PC-9 (cell line): Measurements from ENCODE around the gene FAM162A. TPM values are rescaled to one million over a fixed set of nuclear protein-coding genes. Genes with fewer than 3 reads are reported as not detected.
A peak's percentile ranks its signal among the peaks of the same experiment; 100 is the strongest.

Experiments
- Bru-seq: library from RNA; stranded (reverse); fragments of 400-500 nt; gene quantifications from one replicate; lab custom pipeline; 2021; lab: Mats Ljungman, UMichigan
- BruChase-seq, 2 experiments: library from RNA; stranded (reverse); fragments of 400-500 nt; gene quantifications; one replicate each; lab custom pipeline; 2021; lab: Mats Ljungman, UMichigan
- BruUV-seq: library from RNA; stranded (reverse); fragments of 400-500 nt; replicated peaks from 2 replicates; lab custom pipeline; 2021; lab: Mats Ljungman, UMichigan
- CTCF ChIA-PET: fragments of 300-600 bp; sonication (Branson Sonifier 250); formaldehyde crosslinking; loops from one replicate; lab custom pipeline; 2022; ENCODE audit warnings: antibody characterized with exemption; lab: Charles Lee
- POLR2A ChIA-PET: fragments of 300-600 bp; sonication (Branson Sonifier 250); formaldehyde crosslinking; loops from one replicate; lab custom pipeline; 2022; ENCODE audit warnings: antibody characterized with exemption; ENCODE audit not compliant: unreplicated experiment; lab: Charles Lee
- DNase-seq, 2 experiments: peaks; one replicate each; pipeline versions ENCODE4 v3.0.0 to v3.0.0-alpha.2; 2015 to 2022; ENCODE audit warnings: mixed read lengths in 1 of 2
- H2AFZ ChIP-seq: fragments of 200-600 bp; sonication (generic); 2 replicates; pipeline ENCODE4 v1.8.1; 2017; ENCODE audit warnings: antibody characterized with exemption
- H3F3A ChIP-seq: fragments of 200-600 bp; sonication (generic); 2 replicates; pipeline ENCODE4 v1.8.1; 2017; ENCODE audit warnings: antibody characterized with exemption, mild to moderate bottlenecking, low read depth; ENCODE audit not compliant: insufficient read depth
- H3K27ac ChIP-seq: fragments of 200-600 bp; sonication (generic); 2 replicates; pipeline ENCODE4 v1.6.1; 2016; ENCODE audit warnings: mixed run types
- H3K27me3 ChIP-seq: fragments of 200-600 bp; sonication (generic); 2 replicates; pipeline ENCODE4 v1.6.1; 2016; ENCODE audit warnings: low read depth, mixed run types; ENCODE audit not compliant: insufficient read depth
- H3K36me3 ChIP-seq: fragments of 200-600 bp; sonication (generic); 2 replicates; pipeline ENCODE4 v1.6.1; 2016; ENCODE audit warnings: low read depth, mixed run types
- H3K4me1 ChIP-seq: fragments of 200-600 bp; sonication (generic); replicated peaks from 2 replicates; pipeline ENCODE4 v1.6.1; 2016; ENCODE audit warnings: mixed run types; ENCODE audit not compliant: insufficient read depth
- H3K4me2 ChIP-seq: fragments of 200-600 bp; sonication (generic); 2 replicates; pipeline ENCODE4 v1.6.1; 2017; ENCODE audit warnings: mixed run types
- H3K4me3 ChIP-seq: fragments of 200-600 bp; sonication (generic); 2 replicates; pipeline ENCODE4 v1.6.1; 2016; ENCODE audit warnings: mixed run types
- H3K79me2 ChIP-seq: fragments of 200-600 bp; sonication (generic); 2 replicates; pipeline ENCODE4 v1.6.1; 2017; ENCODE audit warnings: low read depth, mixed run types
- H3K9me2 ChIP-seq: fragments of 200-600 bp; sonication (generic); 2 replicates; pipeline ENCODE4 v1.8.1; 2017; ENCODE audit warnings: mild to moderate bottlenecking; ENCODE audit not compliant: insufficient read depth
- H3K9me3 ChIP-seq: fragments of 200-600 bp; sonication (generic); 2 replicates; pipeline ENCODE4 v1.8.1; 2016; ENCODE audit warnings: low read depth; ENCODE audit not compliant: insufficient read depth
- H4K20me1 ChIP-seq: fragments of 200-600 bp; sonication (generic); 2 replicates; pipeline ENCODE4 v1.8.1; 2017; ENCODE audit not compliant: insufficient read depth
- EZH2 ChIP-seq: fragments of 200-600 bp; sonication (generic); IDR thresholded peaks from 2 replicates; pipeline ENCODE4 v1.8.0; 2017; ENCODE audit warnings: antibody characterized with exemption, low read depth
- intact Hi-C: fragments of 100-400 bp; cut with micrococcal nuclease; formaldehyde crosslinking; loops from one replicate; pipeline ENCODE4 v1.10.0; 2022; ENCODE audit not compliant: unreplicated experiment
- long read RNA-seq: library from polyadenylated mRNA; stranded (forward); transcript quantifications from one replicate; pipeline ENCODE4 v2.0.0, GENCODE V29; 2022
- total RNA-seq: library from RNA; stranded (reverse); gene quantifications from 2 replicates; pipeline ENCODE4 v1.2.3, GENCODE V29; 2021
- TF ChIP-seq, protein P1 (sequence below): fragments of 200-600 bp; sonication (generic); conservative IDR thresholded peaks from 2 replicates; pipeline ENCODE4 v1.6.1; 2017; ENCODE audit warnings: mixed run types, antibody characterized with exemption, mild to moderate bottlenecking, moderate library complexity

Gene FAM162A, protein sequence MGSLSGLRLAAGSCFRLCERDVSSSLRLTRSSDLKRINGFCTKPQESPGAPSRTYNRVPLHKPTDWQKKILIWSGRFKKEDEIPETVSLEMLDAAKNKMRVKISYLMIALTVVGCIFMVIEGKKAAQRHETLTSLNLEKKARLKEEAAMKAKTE
- 36.8 and 41.0 TPM in 2 replicates for total RNA-seq
- percentile 57 among the genes with signal in this experiment for Bru-seq, nascent RNA
- BruChase-seq, experiment 1, labeled RNA remaining after a 2-hour chase, result percentile 45 among the genes with signal in this experiment
- BruChase-seq, experiment 2, labeled RNA remaining after a 6-hour chase, result percentile 50 among the genes with signal in this experiment
- long read RNA-seq, transcript FAM162A-203 (5 exons, 3,052 nt), result major isoform, 71 of 76 reads
- long read RNA-seq, partial matches to known transcripts, result 3 of 76 reads
- long read RNA-seq, other reads (novel, unspliced or antisense), result 2 of 76 reads

DNA sequence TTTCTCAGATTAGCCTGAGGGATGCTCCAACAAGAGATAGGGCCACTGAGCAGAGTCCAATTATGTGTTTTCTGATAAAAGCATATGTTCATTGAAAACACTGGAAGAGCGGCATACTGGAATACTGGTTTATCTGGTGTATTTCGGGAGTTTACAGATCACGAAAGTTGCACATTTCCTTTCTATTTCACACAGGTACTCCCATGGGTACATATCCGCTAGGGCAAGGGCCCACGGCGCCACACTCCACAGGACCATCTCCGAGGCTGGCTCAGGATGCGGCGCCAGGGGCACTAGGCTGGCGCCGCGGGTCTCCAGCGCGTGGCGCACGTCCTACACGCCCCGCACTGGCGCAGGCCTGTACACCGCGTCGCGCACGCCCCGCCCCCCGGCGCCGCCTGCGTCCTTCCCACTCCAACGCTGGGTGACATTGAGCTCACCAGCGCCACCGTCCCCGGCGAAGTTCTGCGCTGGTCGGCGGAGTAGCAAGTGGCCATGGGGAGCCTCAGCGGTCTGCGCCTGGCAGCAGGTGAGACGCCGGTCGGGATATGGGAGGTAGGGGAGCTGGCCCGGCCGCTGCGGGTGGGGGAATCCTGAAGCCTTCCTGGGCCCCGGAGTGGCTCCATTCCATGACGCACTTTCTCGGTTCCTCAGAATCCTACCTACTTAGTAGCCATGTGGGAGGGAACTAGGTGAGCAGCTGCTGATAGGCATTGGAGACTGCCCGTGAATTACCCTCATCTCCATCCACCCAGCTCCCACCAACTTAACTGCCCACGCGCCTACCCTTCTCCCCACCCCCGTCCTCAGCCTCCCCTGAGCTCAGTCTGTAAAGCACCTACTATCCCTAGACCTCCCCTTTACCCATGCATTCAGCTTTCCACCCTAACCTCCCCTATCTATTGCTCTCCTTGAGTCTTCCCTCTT lies at the start of gene FAM162A:
Gene FAM162A (plus strand): TSS at position 412 of the 927 bp plus-strand sequence. CDS start 84 bp downstream, at position 496.
- peaks cover 25% of the 10 kb centered on the region for H3K79me2 ChIP-seq
- BruUV-seq, result no TSS peak

GRCh38 chr3:122342803-122343202 lies 41.2 kb upstream of the FAM162A start:
- TF ChIP-seq, protein P1, sequence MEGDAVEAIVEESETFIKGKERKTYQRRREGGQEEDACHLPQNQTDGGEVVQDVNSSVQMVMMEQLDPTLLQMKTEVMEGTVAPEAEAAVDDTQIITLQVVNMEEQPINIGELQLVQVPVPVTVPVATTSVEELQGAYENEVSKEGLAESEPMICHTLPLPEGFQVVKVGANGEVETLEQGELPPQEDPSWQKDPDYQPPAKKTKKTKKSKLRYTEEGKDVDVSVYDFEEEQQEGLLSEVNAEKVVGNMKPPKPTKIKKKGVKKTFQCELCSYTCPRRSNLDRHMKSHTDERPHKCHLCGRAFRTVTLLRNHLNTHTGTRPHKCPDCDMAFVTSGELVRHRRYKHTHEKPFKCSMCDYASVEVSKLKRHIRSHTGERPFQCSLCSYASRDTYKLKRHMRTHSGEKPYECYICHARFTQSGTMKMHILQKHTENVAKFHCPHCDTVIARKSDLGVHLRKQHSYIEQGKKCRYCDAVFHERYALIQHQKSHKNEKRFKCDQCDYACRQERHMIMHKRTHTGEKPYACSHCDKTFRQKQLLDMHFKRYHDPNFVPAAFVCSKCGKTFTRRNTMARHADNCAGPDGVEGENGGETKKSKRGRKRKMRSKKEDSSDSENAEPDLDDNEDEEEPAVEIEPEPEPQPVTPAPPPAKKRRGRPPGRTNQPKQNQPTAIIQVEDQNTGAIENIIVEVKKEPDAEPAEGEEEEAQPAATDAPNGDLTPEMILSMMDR, result no peak
- TF ChIP-seq EZH2, result no peak
- POLR2A ChIA-PET, result interaction anchor here (0.6 kb wide), 1 partner anchor 73 kb away, joined by 9 read pairs; the partner anchor contains the start of gene WDR5B
- no TSS peak for BruUV-seq

More for the DNA sequence above, at the start of gene FAM162A:
- CTCF ChIA-PET, result interaction anchor here (0.5 to 2.1 kb wide), 9 partner anchors 9 to 838 kb away, joined by 3 to 10 read pairs (median 4); partner anchors contain the start of gene POLQ
- Histone ChIP-seq H2AFZ (peak within 1 kb of the TSS; percentile 94), H3F3A (no peaks in the 10 kb centered on the region), H3K4me2 (peak within 1 kb of the TSS; percentile 96), H3K36me3 (no peaks in the 10 kb centered on the region), H3K4me1 (peaks cover 18% of the 10 kb centered on the region; the same call in 1 of the 2 replicates), H3K9me3 (no peaks in the 10 kb centered on the region), H3K27me3 (no peaks in the 10 kb centered on the region), H4K20me1 (no peaks in the 10 kb centered on the region), H3K4me3 (peak within 1 kb of the TSS; percentile 85), H3K9me2 (no peaks in the 10 kb centered on the region), H3K27ac (peak within 1 kb of the TSS; percentile 66)
- intact Hi-C loops, result loop anchor here (1.0 to 5.0 kb wide), 3 partner anchors 32 to 837 kb away; partner anchors contain the start of genes POLQ and WDR5B
- POLR2A ChIA-PET, result interaction anchor here (0.6 to 1.6 kb wide), 14 partner anchors 9 to 1885 kb away, joined by 3 to 16 read pairs (median 4); partner anchors contain the start of genes HSPBAP1, SEC22A and WDR5B
- peak; percentile 87 to 96 for DNase-seq
- TF ChIP-seq, protein P1, result peak; percentile 64
- TF ChIP-seq EZH2, result no peak

More at GRCh38 chr3:122342803-122343202, 41.2 kb upstream of the FAM162A start:
- CTCF ChIA-PET, result no interaction called here
- Histone ChIP-seq H3K4me1 (no peaks in the 10 kb centered on the region), H3F3A (no peaks in the 10 kb centered on the region), H3K27ac (no peak overlapping the region), H4K20me1 (no peaks in the 10 kb centered on the region), H3K27me3 (no peaks in the 10 kb centered on the region), H2AFZ (no peak overlapping the region), H3K9me3 (no peaks in the 10 kb centered on the region), H3K79me2 (no peaks in the 10 kb centered on the region), H3K4me2 (no peak overlapping the region), H3K4me3 (no peak overlapping the region), H3K36me3 (no peaks in the 10 kb centered on the region), H3K9me2 (no peaks in the 10 kb centered on the region; the same call in 1 of the 2 replicates)
- DNase-seq, result no peak
- intact Hi-C loops, result no loop called here
